OCI-LY3 (cell line): ENCODE results near the gene CLEC3A.

Experiments used
- EZH2phosphoT487 ChIP-seq: fragments of 200-600 bp; shearing (Covaris generic); IDR thresholded peaks from 2 replicates; pipeline ENCODE4 v1.6.1; 2018; ENCODE audit warnings: antibody characterized with exemption, mixed run types, low read depth
- TF ChIP-seq, protein P1 (sequence below): fragments of 200-600, 300-600 bp; sonication (generic); IDR thresholded peaks from 2 replicates; pipeline ENCODE4 v1.5.1; 2014; ENCODE audit warnings: antibody characterized with exemption, low read length, low read depth

DNA sequence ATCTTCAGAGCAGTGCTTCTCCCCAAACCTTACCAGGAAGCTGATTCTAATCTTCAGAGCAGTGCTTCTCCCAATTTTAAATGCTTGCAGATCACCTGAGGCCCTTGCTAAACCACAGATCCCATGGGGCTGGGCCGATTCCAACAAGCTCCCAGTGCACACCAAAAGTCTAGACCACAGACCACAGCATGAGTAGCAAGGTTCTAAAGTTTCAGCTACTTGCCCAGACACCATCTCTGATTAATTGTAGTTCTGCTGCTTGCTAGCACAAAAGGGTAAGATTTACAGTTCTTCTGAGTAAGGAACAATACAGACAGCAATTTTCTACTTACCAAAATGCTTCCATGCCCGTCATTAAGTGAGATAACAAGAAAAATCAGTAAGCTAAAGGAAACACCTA lies 12.2 kb downstream of the CLEC3A start:
- TF ChIP-seq, protein P1, sequence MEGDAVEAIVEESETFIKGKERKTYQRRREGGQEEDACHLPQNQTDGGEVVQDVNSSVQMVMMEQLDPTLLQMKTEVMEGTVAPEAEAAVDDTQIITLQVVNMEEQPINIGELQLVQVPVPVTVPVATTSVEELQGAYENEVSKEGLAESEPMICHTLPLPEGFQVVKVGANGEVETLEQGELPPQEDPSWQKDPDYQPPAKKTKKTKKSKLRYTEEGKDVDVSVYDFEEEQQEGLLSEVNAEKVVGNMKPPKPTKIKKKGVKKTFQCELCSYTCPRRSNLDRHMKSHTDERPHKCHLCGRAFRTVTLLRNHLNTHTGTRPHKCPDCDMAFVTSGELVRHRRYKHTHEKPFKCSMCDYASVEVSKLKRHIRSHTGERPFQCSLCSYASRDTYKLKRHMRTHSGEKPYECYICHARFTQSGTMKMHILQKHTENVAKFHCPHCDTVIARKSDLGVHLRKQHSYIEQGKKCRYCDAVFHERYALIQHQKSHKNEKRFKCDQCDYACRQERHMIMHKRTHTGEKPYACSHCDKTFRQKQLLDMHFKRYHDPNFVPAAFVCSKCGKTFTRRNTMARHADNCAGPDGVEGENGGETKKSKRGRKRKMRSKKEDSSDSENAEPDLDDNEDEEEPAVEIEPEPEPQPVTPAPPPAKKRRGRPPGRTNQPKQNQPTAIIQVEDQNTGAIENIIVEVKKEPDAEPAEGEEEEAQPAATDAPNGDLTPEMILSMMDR = no peak
- no peak for TF ChIP-seq EZH2phosphoT487
